NCI-H187 treated with DMSO at 0.1 percent for 48 hours (cell line): ENCODE results near the gene PCDHA6.
A peak's percentile ranks its signal among the peaks of the same experiment; 100 is the strongest.
"Not testable (repeated sequence)": the region's sequence is repeated elsewhere in the genome, so short reads cannot be mapped to it uniquely, and the experiment has no call there.

Experiments
- DNase-seq: peaks from one replicate; lab custom pipeline; 2025; lab: John Stamatoyannopoulos, UW

Gene PCDHA6, protein sequence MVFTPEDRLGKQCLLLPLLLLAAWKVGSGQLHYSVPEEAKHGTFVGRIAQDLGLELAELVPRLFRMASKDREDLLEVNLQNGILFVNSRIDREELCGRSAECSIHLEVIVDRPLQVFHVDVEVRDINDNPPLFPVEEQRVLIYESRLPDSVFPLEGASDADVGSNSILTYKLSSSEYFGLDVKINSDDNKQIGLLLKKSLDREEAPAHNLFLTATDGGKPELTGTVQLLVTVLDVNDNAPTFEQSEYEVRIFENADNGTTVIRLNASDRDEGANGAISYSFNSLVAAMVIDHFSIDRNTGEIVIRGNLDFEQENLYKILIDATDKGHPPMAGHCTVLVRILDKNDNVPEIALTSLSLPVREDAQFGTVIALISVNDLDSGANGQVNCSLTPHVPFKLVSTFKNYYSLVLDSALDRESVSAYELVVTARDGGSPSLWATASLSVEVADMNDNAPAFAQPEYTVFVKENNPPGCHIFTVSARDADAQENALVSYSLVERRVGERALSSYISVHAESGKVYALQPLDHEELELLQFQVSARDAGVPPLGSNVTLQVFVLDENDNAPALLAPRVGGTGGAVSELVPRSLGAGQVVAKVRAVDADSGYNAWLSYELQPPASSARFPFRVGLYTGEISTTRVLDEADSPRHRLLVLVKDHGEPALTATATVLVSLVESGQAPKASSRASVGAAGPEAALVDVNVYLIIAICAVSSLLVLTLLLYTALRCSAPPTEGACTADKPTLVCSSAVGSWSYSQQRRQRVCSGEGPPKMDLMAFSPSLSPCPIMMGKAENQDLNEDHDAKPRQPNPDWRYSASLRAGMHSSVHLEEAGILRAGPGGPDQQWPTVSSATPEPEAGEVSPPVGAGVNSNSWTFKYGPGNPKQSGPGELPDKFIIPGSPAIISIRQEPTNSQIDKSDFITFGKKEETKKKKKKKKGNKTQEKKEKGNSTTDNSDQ

GRCh38 chr5:140827704-140828361, at the start of gene PCDHA6:
TSS of gene PCDHA6 (plus strand) at chr5:140827960. CDS start at chr5:140828092, 132 bp downstream.
- DNase-seq: no peak

GRCh38 chr5:140780512-140780911, 47.2 kb upstream of the PCDHA6 start:
- DNase-seq: no peak

GRCh38 chr5:140785905-140786686, 41.7 kb upstream of the PCDHA6 start, which contains the start of gene PCDHA1:
TSS of gene PCDHA1 (plus strand) at chr5:140786140.
- no peak for DNase-seq

GRCh38 chr5:140787422-140787821, 40.3 kb upstream of the PCDHA6 start:
- not testable (repeated sequence) for DNase-seq

DNA sequence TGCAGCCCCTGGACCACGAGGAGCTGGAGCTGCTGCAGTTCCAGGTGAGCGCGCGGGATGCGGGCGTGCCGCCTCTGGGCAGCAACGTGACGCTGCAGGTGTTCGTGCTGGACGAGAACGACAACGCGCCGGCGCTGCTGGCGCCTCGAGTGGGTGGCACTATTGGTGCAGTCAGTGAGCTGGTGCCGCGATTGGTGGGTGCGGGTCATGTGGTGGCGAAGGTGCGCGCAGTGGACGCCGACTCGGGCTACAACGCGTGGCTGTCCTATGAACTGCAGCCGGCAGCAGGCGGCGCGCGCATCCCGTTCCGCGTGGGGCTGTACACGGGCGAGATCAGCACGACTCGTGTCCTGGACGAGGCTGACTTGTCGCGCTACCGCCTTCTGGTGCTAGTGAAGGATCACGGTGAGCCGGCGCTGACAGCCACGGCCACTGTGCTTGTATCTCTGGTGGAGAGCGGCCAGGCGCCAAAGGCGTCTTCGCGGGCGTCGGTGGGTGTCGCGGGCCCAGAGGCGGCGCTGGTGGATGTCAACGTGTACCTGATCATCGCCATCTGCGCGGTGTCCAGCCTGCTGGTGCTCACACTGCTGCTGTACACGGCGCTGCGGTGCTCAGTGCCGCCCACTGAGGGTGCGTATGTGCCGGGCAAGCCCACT, 39.8 kb upstream of the PCDHA6 start:
- not testable (repeated sequence) for DNase-seq

DNA sequence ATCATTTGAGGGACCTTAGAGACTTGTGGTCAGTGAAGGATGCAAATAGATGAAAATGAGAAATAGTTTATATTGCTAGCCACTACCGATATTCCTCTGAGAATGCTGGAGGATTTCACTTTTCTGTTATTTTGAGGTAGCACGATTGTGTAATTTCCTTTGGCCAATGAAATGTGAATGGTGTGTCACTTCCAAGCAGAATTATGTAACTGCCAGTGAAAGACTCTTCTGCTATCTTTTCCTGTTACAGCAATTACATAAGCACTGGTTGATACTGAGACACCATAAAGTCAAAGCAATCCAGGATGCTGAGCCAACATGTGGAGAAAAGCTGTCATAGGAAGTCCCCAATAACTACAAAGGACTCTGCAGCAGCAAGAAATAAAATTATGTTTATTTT, 36.7 kb upstream of the PCDHA6 start:
- DNase-seq: no peak

DNA sequence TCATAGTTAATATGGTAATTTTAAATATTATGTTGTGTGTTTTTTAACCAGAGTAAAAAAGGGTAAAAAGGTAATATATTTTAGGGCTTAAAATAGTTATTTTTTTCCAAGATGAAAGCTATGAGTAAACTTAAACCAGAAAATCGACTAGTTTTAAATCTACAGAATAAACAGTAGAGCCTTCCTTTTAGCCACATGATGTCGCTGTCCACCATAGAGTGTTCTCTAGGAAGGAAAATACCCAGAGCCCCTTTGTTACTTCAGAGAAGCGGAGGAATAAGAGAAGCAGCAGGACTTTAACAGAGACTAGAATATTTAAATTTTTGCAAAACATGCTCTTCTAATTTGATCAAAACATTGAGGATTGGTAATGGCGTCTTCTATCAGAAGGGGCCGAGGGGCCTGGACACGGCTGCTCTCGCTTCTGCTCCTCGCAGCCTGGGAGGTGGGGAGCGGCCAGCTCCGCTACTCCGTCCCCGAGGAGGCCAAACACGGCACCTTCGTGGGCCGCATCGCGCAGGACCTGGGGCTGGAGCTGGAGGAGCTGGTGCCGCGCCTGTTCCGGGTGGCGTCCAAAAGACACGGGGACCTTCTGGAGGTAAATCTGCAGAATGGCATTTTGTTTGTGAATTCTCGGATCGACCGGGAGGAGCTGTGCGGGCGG, 33.0 kb upstream of the PCDHA6 start, which contains the start of gene PCDHA2:
TSS of gene PCDHA2 (plus strand) at position 258 of the 664 bp plus-strand sequence.
- DNase-seq: peak; percentile 45

DNA sequence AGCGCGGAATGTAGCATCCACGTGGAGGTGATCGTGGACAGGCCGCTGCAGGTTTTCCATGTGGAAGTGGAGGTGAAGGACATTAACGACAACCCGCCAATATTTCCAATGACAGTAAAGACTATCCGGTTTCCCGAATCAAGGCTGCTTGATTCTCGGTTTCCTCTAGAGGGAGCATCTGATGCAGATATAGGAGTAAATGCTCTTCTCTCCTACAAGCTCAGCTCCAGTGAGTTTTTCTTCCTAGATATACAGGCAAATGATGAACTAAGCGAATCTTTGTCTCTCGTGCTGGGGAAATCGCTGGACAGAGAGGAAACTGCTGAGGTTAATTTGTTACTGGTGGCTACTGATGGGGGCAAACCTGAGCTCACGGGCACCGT, 32.5 kb upstream of the PCDHA6 start:
- DNase-seq: no peak

DNA sequence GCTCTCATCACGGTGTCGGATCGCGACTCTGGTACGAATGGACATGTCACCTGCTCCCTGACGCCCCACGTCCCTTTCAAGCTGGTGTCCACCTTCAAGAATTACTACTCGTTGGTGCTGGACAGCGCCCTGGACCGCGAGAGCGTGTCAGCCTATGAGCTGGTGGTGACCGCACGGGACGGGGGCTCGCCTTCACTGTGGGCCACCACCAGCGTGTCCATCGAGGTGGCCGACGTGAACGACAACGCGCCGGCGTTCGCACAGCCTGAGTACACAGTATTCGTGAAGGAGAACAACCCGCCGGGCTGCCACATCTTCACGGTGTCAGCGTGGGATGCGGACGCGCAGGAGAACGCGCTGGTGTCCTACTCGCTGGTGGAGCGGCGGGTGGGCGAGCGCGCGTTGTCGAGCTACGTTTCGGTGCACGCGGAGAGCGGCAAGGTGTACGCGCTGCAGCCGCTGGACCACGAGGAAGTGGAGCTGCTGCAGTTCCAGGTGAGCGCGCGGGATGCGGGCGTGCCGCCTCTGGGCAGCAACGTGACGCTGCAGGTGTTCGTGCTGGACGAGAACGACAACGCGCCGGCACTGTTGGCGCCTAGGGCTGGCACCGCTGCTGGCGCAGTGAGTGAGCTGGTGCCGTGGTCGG, 31.6 kb upstream of the PCDHA6 start:
- not testable (repeated sequence) for DNase-seq

DNA sequence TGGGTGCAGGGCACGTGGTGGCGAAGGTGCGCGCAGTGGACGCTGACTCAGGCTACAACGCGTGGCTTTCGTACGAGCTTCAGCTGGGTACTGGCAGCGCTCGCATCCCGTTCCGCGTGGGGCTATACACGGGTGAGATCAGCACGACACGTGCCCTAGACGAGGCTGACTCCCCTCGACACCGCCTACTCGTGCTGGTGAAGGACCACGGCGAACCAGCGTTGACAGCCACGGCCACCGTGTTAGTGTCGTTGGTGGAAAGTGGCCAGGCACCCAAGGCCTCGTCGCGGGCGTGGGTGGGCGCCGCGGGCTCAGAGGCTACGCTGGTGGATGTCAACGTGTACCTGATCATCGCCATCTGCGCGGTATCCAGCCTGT, 31.1 kb upstream of the PCDHA6 start:
- DNase-seq: no peak

DNA sequence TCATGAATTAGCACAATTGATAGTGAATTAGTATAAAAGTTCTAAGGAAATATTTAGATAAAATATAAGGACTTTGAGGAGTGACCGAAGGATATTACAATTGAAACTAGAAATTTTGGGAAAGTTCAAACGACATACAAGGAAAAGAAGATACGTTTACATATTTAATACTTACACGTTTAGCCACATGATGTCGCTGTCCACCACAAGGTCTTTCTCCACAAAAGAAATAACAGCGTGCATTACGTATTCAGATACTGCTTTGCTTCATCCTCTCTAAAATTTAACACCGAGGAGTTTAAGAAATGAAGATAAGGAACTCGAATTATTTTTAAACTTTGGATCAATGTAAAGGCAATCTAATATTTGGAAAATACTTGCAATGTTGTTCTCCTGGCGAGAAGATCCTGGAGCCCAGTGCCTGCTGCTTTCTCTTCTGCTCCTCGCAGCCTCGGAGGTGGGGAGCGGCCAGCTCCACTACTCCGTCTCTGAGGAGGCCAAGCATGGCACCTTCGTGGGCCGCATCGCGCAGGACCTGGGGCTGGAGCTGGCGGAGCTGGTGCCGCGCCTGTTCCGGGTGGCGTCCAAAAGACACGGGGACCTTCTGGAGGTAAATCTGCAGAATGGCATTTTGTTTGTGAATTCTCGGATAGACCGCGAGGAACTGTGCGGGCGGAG, 26.8 kb upstream of the PCDHA6 start, which contains the start of gene PCDHA3:
TSS of gene PCDHA3 (plus strand) at position 242 of the 678 bp plus-strand sequence.
- no peak for DNase-seq

DNA sequence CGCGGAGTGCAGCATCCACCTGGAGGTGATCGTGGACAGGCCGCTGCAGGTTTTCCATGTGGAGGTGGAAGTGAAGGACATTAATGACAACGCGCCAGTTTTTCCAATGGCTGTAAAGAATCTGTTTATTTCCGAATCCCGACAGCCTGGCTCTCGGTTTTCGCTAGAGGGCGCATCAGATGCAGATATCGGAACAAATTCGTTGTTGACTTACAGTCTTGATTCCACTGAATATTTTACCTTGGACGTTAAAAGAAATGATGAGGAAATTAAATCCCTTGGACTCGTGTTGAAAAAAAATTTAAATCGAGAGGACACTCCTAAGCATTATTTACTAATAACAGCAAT, 26.3 kb upstream of the PCDHA6 start:
- no peak for DNase-seq

GRCh38 chr5:140802381-140802780, 25.4 kb upstream of the PCDHA6 start:
- not testable (repeated sequence) for DNase-seq

GRCh38 chr5:140802781-140803271, 24.9 kb upstream of the PCDHA6 start:
- no peak for DNase-seq

DNA sequence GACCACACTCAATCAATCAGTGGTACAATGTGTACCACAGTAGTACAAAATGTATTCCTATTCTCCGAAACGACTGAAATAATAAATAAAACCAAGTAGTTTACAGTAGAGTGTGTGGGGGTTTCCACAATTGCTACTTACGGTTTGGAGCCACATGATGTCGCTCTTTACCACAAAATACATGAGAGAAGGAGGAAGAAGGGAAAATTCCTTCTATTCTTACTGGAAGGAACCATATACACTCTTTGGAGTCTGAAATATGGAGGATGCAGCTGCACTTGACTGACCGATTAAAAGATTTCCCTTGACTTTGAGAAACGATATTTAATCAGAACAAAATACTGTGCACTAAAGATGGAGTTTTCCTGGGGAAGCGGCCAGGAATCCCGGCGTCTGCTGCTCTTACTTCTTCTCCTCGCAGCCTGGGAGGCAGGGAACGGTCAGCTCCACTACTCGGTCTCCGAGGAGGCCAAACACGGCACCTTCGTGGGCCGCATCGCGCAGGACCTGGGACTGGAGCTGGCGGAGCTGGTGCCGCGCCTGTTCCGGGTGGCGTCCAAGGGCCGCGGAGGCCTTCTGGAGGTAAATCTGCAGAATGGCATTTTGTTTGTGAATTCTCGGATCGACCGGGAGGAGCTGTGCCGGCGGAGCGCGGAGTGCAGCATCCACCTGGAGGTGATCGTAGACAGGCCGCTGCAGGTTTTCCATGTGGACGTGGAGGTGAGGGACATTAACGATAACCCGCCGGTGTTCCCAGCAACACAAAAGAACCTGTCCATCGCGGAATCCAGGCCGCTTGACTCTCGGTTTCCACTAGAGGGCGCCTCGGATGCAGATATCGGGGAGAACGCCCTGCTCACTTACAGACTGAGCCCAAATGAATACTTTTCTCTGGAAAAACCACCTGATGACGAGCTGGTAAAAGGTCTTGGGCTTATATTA, 20.7 kb upstream of the PCDHA6 start, which contains the start of gene PCDHA4:
TSS of gene PCDHA4 (plus strand) at position 235 of the 942 bp plus-strand sequence.
- DNase-seq: no peak

DNA sequence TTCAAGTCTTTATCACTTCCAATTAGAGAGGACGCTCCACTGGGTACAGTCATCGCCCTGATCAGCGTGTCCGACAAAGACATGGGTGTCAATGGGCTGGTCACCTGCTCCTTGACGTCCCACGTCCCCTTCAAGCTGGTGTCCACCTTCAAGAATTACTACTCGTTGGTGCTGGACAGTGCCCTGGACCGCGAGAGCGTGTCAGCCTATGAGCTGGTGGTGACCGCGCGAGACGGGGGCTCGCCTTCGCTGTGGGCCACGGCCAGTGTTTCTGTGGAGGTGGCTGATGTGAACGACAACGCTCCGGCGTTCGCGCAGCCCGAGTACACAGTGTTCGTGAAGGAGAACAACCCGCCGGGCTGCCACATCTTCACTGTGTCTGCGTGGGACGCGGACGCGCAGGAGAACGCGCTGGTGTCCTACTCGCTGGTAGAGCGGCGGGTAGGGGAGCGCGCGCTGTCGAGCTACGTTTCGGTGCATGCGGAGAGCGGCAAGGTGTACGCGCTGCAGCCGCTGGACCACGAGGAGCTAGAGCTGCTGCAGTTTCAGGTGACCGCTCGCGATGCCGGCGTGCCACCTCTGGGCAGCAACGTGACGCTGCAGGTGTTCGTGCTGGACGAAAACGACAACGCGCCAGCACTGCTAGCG, 19.4 kb upstream of the PCDHA6 start:
- DNase-seq: not testable (repeated sequence)

GRCh38 chr5:140808889-140809291, 18.9 kb upstream of the PCDHA6 start:
- no peak for DNase-seq
